Measurements from ENCODE around the gene PSMC5.

Gene PSMC5

GRCh38 chr17:63820963-63821561, 6.2 kb upstream of the PSMC5 start:
- peak; percentile 14 for ATAC-seq
- no peak for DNase-seq

- ATAC-seq (no peak), DNase-seq (no peak)
These were observed 5.4 kb upstream of the PSMC5 start for GRCh38 chr17:63821804-63822203.

GRCh38 chr17:63822537-63822936, 4.7 kb upstream of the PSMC5 start:
- DNase-seq, result no peak
- no peak for ATAC-seq

- ATAC-seq, result no peak
- DNase-seq, result no peak
These were observed 3.4 kb upstream of the PSMC5 start for GRCh38 chr17:63823659-63824331.

- no peak for DNase-seq
- ATAC-seq, result no peak
These were observed 2.9 kb upstream of the PSMC5 start for GRCh38 chr17:63824362-63824761.

GRCh38 chr17:63826468-63827001, 696 bp upstream of the PSMC5 start:
- DNase-seq (no peak), ATAC-seq (no peak)

GRCh38 chr17:63827801-63828221, 580 bp downstream of the PSMC5 start:
- ATAC-seq, result no peak

GRCh38 chr17:63828936-63829335, 1.7 kb downstream of the PSMC5 start:
- no peak for ATAC-seq
- no peak for DNase-seq

More at GRCh38 chr17:63827801-63828221, 580 bp downstream of the PSMC5 start:
- DNase-seq, result no peak

- ATAC-seq (no peak), DNase-seq (no peak)
These were observed 3.0 kb downstream of the PSMC5 start for GRCh38 chr17:63830278-63830677.

- DNase-seq (no peak), ATAC-seq (no peak)
These were observed 3.8 kb downstream of the PSMC5 start for GRCh38 chr17:63830904-63831491.

- DNase-seq (no peak), ATAC-seq (no peak)
These were observed 4.3 kb downstream of the PSMC5 start for GRCh38 chr17:63831505-63831904.

- DNase-seq (no peak), ATAC-seq (no peak)
These were observed 4.8 kb downstream of the PSMC5 start for GRCh38 chr17:63832014-63832413.

- ATAC-seq (no peak), DNase-seq (no peak)
These were observed 5.2 kb downstream of the PSMC5 start for GRCh38 chr17:63832455-63832854.

- ATAC-seq (no peak), DNase-seq (no peak)
These were observed 6.0 kb downstream of the PSMC5 start for GRCh38 chr17:63833026-63833740.

GRCh38 chr17:63833741-63834373, 6.6 kb downstream of the PSMC5 start:
- no peak for ATAC-seq

GRCh38 chr17:63834431-63835166, 7.4 kb downstream of the PSMC5 start:
- peak; percentile 69 for DNase-seq
- ATAC-seq, result peak; percentile 75

More at GRCh38 chr17:63833741-63834373, 6.6 kb downstream of the PSMC5 start:
- no peak for DNase-seq

GRCh38 chr17:63835167-63835720, 8.0 kb downstream of the PSMC5 start:
- no peak for DNase-seq
- no peak for ATAC-seq

- no peak for ATAC-seq
- DNase-seq, result no peak
These were observed 9.6 kb downstream of the PSMC5 start for GRCh38 chr17:63836811-63837210.

GRCh38 chr17:63837480-63837879, 10.2 kb downstream of the PSMC5 start:
- ATAC-seq, result no peak

GRCh38 chr17:63837962-63838600, 10.8 kb downstream of the PSMC5 start:
- ATAC-seq (no peak), DNase-seq (no peak)

More at GRCh38 chr17:63837480-63837879, 10.2 kb downstream of the PSMC5 start:
- DNase-seq, result no peak
